SKM-1 treated with dmso at 0.1 percent for 144 hours (cell line): Measurements from ENCODE around the gene DDO.

ENCODE experiments used
- DNase-seq: peaks from one replicate; lab custom pipeline; 2025; ENCODE audit not compliant: unreplicated experiment; lab: John Stamatoyannopoulos, UW

DDO gene

GRCh38 chr6:110348961-110349690 lies 66.2 kb downstream of the DDO start:
- DNase-seq, result no peak

GRCh38 chr6:110345025-110345424 lies 70.3 kb downstream of the DDO start:
- DNase-seq, result no peak

DNA sequence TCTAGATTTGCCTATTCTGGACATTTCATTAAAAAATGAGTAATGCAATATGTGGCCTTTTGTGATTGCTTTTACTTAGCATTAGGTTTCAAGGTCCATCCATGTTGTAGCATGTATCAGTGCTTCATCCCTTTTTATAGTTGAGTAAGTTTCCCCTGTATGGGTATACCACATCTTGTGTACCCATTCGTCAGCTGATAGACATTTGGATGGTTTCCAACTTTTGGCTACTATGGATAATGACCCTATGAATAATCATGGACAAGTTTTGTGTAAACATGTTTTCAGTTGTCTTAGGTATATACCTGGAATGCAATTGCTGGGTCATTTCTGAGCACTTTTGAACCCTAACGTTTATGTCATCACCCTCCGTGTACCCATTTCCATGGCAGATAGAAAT lies 72.6 kb downstream of the DDO start:
- no peak for DNase-seq
